Spleen (tissue), 7 donors: ENCODE results near the gene HSF2.

Source experiments
- POLR2A ChIP-seq, 3 donors: fragments of 450-650 bp; IDR thresholded peaks; one replicate each; pipeline ENCODE4 v1.5.1; 2017; ENCODE audit warnings: antibody characterized with exemption in 3 of 3, mild to moderate bottlenecking in 1 of 3
- TF ChIP-seq, protein P1 (sequence below), 11 experiments: fragments of 200-600 bp in 7 of 11; fragments of 450-650 bp in 4 of 11; sonication (generic) in 4 of 11; IDR thresholded peaks in 8 of 11; conservative IDR thresholded peaks in 3 of 11; 1 replicate in 7 of 11; 2 replicates in 4 of 11; pipeline versions ENCODE4 v1.4.0 to v1.8.0; 2016 to 2021; ENCODE audit warnings: antibody characterized with exemption in 11 of 11, inconsistent platforms in 4 of 11, mild to moderate bottlenecking in 1 of 11
- donor health status: DM: no; HTN: no; CAD: no; lungs with moderate emphysema.
- donor health status: DM: no; HTN: no; CAD: no.
- donor health status: DM: no; HTN: no; CAD: no.

DNA sequence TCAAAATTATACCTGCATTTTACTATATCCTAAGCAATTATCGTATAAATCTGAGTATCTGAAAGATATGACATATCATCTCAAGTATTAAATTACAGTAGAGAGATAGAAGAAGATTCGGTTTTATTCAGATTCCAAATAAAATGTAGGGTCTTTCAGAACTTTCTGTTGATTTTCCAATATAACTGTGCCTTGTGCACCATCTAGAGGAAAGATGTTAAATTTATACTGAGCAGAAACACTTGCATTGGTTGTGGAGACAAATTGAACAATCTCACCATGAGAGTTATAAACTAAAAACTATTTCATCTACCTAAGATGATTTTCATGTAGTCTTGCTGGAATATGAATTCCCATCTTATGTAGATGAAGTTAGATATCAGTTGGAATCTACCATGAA is 26.8 kb upstream of the HSF2 start:
- TF ChIP-seq POLR2A (IDR thresholded peaks at IDR 0.05): no peak
- TF ChIP-seq, protein P1, sequence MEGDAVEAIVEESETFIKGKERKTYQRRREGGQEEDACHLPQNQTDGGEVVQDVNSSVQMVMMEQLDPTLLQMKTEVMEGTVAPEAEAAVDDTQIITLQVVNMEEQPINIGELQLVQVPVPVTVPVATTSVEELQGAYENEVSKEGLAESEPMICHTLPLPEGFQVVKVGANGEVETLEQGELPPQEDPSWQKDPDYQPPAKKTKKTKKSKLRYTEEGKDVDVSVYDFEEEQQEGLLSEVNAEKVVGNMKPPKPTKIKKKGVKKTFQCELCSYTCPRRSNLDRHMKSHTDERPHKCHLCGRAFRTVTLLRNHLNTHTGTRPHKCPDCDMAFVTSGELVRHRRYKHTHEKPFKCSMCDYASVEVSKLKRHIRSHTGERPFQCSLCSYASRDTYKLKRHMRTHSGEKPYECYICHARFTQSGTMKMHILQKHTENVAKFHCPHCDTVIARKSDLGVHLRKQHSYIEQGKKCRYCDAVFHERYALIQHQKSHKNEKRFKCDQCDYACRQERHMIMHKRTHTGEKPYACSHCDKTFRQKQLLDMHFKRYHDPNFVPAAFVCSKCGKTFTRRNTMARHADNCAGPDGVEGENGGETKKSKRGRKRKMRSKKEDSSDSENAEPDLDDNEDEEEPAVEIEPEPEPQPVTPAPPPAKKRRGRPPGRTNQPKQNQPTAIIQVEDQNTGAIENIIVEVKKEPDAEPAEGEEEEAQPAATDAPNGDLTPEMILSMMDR (IDR thresholded peaks at IDR 0.05 in 8 of 11, conservative IDR thresholded peaks at IDR 0.05 in 3 of 11): no peak
